ENCODE data around the gene CYB5B.
"Not testable (repeated sequence)": the region's sequence is repeated elsewhere in the genome, so short reads cannot be mapped to it uniquely, and the experiment has no call there.

Gene CYB5B

GRCh38 chr16:69410219-69410990, 14.0 kb upstream of the CYB5B start:
- DNase-seq (ENCODE audit: low read depth): no peak

DNA sequence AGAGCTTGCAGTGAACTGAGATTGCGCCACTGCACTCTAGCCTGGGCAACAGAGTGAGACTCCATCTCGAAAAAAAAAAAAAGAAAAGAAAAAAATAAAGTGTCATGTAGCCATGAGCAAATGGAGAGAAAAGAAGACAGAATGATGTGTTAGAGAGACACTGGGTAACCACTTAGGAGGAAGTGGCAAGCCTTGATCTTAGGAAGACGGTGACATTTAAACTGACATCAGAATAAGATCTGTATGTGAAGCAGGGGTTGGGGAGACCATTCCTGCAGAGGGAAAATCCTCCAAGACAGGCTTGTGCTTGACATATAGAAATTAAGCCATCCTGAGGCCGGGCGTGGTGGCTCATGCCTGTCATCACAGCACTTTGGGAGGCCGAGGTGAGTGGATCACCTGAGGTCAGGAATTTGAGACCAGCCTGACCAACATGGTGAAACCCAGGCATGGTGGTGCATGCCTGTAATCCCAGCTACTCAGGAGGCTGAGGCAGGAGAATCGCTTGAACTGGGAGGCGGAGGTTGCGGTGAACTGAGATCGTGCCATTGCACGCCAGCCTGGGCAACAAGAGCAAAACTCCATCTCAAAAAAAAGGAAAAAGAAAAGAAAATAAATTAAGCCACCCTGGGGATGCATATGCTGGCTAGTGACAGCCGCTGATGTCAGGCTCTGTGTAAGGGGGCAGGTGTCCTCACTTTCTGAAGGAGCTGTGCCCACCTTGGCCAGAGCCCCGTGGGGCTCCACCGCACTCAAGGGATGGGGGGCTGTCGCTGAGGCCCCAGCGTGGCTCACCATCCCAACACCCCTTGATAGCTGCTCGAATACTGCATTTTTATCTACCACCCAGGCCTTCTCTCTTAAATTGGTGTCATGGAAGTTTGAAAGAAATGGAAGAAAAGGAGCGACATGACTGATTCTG, 13.1 kb upstream of the CYB5B start:
- DNase-seq (ENCODE audit: low read depth): no peak

DNA sequence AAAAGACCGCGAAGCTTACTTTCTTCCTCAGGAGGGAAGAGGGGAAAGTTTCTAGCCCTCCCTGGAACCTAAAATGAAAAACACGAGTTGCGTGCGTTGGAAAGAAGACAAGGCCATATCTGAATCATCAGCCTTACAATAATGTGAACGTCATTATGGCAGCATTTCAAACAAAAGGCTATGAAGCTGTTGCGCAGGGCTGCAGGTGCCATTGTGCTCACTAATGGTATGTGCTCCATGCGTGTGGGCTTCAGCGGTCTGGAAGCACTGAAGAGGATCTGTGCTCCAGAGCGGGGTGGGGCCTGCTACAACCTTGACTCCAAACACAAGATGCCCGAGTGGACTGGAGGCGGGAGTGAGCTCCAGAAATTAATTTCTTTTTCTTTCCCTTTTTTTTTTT, 12.1 kb upstream of the CYB5B start:
- no peak for DNase-seq (ENCODE audit: low read depth)

GRCh38 chr16:69413045-69413664, 11.3 kb upstream of the CYB5B start:
- no peak for DNase-seq (ENCODE audit: low read depth)

GRCh38 chr16:69417520-69418199, 6.8 kb upstream of the CYB5B start:
- DNase-seq (ENCODE audit: low read depth): no peak

GRCh38 chr16:69419956-69420355, 4.5 kb upstream of the CYB5B start:
- DNase-seq (ENCODE audit: low read depth): no peak

DNA sequence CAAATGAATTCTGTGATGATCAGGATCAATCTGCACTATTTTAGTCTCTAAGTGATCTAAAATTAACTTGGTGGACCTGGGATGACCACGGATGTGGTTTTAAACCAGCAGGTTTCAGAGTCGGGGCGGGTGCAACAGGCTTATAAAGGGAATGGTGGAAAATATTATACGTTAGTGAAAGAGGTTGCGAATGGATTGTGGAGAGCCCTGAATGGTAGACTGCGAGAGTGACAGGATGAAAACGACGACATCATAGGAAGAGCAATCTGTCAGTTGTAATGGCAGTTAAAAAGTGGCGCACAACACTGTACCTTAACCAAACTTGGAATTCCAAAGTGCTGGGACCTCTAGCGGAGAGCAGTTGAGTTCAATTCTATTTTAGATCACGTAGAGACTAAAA, 1.2 kb upstream of the CYB5B start:
- DNase-seq (ENCODE audit: low read depth): no peak

DNA sequence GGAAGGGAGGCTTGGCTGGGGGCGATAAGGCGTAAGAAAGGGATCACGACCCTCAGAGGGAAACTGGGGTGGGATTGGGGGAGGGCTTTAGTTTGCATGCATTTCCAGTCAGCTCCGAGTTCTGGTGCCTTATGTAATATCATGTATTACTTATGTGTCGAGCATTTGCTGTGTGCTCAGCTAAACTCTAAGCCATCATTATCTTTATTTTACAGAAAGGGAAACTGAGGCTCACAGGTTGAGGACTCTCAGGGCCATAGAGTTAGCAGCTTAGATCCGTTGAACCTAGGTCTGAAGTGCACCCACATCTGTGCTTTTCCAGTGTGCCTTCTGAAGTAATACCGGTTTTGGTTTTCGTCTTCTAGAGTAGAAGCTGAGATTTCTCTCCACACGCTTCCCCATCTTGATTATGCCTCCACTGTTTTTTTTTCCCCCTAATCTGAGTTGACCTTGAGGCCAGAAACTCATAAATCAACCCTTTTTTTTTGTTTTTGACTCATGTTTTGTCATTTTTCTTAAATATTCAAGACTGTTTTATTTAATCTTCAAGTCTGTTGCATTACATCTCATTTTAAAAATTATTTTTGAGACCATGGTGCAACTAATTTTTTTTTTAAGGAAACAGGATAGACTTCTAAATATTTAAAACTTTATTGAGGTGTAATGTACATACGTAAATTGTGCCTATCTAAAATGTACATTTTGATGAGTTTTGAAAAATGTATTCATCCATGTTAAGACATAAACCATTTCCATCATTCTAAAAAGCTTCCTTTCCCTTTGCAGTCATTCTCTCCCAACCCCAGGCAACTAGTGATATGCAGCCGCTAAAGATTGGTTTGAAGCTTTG, 741 bp downstream of the CYB5B start:
- DNase-seq (ENCODE audit: low read depth): no peak

- DNase-seq (ENCODE audit: low read depth): no peak
These were observed 4.2 kb downstream of the CYB5B start for GRCh38 chr16:69428652-69429051.

DNA sequence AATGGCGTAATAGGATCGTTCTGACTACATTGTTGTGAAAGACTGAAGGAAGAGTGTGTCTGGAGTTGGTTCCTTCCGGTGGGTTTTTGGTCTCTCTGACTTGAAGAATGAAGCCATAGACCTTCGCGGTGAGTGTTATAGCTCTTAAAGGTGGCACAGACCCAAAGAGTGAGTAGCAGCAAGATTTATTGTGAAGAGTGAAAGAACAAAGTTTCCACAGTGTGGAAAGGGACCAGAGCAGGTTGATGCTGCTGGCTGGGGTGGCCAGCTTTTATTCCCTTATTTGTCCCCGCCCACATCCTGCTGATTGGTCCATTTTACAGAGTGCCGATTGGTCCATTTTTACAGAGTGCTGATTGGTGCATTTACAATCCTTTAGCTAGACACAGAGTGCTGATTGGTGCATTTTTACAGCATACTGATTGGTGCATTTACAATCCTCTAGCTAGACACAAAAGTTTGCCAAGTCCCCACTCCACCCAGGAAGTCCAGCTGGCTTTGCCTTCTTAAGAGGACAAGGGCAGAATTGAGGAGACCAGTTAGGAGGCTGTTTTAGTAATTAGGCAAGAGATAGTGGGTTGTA, 4.7 kb downstream of the CYB5B start:
- DNase-seq (ENCODE audit: low read depth): not testable (repeated sequence)

DNA sequence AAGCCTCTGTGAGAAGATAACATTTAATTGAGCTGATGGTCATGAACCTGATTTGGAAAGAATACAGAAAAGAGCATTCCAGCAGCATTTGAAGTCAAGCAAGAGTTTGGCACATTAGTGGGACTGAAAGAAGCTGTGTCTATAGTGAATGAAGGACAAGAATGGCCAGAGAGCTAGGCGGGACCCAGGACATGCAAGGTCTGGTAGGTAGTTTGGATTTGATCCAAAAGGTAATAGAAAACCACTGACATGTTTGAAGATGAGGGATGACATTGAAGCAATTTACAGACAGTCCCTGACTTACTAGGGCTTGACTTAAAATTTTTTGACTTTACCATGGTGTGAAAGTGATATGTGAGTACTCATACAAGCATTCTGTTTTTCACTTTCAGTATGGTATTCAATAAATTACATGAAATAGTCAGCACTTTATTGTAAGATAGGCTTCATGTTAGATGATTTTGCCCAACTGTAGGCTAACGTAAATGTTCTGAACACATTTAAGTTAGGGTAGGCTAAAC, 7.6 kb downstream of the CYB5B start:
- no peak for DNase-seq (ENCODE audit: low read depth)

GRCh38 chr16:69434066-69434465, 9.6 kb downstream of the CYB5B start:
- no peak for DNase-seq (ENCODE audit: low read depth)

DNA sequence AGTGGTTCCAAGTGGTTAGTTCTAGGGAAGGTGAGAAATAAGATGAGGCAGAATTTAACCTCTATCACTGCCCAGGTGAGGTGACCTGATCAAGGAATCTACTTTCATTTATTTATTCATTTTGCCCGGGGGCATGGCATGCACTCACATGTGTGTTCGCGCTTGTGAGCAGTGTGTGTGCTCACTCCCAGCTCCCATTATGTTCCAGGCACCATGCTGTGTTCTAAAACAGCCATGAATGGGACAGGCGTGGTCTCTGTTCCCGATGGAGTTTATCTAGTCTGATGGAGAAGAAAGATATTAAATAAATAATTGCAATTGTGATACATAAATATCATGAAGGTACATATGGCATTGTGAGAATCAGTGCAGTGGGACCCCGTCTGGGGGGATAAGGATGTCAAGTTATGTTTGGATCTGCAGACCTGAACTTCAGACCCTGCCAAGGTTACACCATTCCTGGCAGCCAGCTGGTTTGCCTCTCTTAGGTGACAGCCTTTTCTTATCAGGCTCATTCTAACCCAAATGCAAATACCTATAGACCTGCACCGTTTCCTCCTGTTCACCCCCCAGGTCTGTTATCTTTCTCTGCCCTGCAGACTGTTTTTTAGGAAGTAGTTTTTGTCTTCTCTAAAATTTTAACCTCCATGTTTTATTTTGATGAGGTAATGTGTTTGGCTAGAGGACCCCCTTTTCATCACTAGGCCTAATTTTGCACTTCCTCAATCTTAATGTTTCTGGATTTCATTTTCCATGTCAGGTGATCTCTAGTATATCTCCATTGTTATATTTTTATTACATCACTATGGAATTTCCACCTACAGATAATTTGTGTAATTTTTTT, 11.8 kb downstream of the CYB5B start:
- no peak for DNase-seq (ENCODE audit: low read depth)

GRCh38 chr16:69436896-69437295, 12.5 kb downstream of the CYB5B start:
- no peak for DNase-seq (ENCODE audit: low read depth)

DNA sequence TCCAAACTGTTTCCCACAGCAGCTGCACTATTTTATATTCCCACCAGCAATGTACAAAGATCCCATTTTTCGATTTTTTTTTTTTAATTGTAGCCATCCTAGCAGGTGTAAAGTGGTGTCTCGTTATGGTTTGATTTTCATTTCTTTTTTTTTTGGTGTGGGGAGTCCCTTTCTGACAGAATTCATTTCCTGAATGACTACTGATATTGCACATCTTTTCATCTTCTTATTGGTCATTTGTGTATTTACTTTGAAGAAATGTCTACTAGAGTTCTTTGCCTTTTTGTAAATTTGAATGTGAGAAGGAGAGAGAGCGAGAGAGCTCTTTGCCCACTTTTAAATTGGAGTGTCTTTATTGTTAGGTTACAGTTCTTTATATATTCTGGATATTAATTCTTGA, 14.0 kb downstream of the CYB5B start:
- no peak for DNase-seq (ENCODE audit: low read depth)

- DNase-seq (ENCODE audit: low read depth): no peak
These were observed 15.8 kb downstream of the CYB5B start for GRCh38 chr16:69440250-69440649.

- DNase-seq (ENCODE audit: low read depth): not testable (repeated sequence)
These were observed 16.6 kb downstream of the CYB5B start for GRCh38 chr16:69441030-69441429.

DNA sequence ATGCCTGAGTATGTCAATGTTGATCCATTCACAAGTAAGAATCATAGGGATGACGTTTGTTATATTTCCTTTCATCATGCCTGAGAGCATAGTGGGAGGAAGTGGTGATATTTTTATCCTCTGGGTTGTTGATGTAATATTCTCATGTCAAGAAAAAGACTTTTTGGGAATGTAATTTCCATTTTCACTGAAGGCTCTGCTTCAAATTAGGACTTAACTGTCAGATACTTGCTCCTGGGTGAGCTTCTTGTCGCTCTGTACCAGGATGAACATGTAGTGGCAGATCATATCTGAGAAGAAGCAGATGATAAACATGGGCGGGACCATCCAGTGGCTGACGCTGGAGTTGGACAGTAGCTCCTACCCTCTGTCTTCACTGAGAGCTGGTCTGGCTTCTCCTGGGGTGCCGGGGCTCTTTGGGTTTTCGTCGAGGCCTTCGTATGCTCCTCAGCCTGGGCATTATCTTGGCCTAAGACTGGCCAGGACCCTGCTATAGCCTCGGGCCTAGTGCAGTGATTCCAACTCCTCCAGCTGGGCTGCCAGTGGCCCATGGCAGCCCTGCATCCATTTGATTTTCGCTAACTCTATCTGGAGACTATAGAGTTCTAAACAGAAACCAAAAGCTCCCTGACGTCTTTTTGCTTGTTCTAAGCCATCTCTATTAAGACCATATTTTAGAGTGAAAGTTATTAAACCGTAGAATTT, 19.7 kb downstream of the CYB5B start:
- DNase-seq (ENCODE audit: low read depth): no peak

Data from activated T-cell treated with anti-CD3 and anti-CD28 coated beads for 24 hours (primary cell).